Measurements from ENCODE around the gene TALDO1. TPM values are rescaled to one million over a fixed set of nuclear protein-coding genes. Genes with fewer than 3 reads are reported as not detected.

The TALDO1 gene
- 228 TPM in 2 replicates for total RNA-seq

DNA sequence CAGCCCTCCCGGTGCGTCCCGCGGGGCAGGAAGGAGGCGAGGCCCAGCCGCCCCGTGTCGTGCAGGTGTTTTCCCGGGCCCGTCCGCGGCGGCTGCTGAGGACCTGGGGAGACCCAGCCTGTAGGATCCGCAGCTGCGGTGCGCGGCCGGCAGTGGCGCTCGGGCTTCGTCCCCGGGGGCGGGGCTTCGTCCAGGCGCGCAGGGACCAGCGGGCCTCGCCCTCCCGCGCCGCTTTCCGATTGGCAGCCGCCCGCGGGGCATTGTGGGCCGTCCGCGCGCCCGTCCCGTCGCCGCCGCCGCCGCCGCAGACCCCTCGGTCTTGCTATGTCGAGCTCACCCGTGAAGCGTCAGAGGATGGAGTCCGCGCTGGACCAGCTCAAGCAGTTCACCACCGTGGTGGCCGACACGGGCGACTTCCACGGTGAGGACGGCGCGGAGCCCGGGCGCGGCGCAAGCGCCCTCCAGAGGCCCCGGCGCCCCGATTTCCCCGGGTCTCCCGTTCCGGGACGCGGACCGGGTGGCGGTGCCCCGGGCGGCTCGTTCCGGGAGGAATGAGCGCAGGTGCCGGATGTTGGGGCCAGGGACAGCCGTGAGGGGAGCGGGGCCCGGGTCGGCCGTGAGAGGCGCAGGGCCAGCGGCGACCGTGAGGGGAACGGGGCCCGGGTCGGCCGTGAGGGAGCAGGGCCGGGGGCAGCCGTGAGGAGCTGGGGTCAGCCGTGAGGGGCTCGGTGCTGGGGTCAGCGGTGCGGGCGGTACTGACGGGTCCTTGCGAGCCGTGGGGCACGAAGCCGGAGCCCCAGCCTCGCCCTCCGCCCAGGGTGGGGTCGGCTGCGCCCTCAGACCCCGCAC lies at the start of gene TALDO1:
Gene TALDO1, plus strand, starts transcription at position 307 of the 849 bp plus-strand sequence. Its CDS starts 18 bp downstream, at position 325.

DNA sequence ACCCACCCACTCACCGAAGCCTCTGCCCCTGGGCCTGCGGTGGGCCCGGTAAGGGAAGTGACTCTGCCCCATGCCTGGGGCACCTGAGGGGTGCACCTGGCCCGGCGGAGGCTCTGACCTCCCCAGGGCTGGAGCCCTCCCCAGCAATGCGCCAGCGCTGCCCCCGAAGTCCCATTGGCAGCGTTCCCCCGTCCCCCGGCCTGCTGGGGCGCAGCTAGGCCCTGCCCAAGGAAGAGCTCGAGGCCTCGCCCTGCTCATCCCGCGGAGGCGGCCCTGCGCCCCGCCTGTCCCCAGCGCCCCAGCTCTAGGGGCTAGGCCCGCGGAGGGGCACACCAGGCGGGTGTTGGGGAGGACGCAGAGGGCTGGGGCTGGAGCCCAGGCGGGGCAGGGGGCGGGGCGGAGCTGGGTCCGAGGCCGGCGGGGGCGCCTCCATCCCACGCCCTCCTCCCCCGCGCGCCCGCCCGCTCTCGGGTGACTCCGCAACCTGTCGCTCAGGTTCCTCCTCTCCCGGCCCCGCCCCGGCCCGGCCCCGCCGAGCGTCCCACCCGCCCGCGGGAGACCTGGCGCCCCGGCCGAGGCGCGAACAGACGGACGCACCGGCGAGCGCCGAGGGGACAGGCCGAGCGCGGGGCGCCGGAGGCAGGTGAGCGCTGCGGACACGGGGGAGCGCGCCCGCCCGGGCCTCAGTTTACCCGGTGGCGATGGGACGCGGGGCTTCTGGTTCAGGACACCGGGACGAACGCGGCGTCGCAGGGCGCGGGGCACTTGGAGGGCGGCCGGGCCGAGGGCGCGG lies 41.4 kb upstream of the TALDO1 start, which contains the start of gene EPS8L2:
Gene EPS8L2, plus strand, starts transcription at position 586 of the 793 bp plus-strand sequence. CDS start 3,177 bp downstream, outside the sequence.

DNA sequence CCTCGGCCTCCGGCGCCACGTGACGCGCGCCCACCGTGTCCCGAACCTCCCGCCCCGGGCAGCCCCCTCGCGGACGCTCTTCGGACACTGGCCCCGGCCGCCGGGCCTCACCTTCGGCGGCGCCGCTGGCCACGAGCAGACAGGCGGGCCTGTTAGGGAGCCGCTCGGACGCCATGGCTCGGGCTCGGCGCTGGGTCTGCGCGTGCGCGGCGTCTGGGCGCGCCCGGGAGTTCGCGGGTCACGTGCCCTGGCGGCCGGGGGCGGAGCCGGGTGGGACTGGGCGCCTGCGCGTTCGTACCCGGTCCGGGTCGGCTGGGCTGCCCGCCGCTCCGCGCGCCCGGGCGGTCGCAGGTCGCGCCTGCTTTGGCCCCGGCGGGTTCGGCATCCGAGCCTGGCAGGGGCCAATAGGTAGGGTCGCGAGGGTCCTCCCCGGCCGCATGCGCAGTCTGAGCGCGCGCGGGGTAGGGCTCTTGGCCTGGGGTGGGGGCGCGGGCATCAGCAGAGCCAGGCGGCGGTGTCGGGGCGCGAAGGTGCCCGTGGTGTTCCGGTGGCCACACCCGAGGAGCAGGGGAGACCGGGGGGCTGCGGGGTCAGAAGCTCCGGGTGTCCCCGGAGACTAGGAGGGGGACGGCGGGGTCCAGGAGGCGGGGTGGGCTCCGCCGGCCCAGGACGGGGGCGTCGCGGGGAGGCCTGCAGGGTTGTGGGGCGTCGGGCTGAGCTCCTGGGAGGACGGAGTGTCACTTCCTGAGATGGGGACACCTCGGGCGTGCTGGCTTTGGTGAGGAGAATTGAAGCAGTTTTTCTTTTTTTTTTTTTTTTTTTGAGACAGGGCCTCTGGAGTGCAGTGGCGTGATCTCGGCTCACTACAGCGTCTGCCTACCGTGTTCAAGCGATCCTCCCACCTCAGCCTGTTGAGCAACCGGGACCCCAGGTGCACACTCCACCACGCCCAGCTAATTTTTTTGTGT lies 30.3 kb downstream of the TALDO1 start, which contains the start of gene GATD1:
Gene GATD1, minus strand, starts transcription at position 200 of the 968 bp plus-strand sequence. Its CDS starts 25 bp downstream, at position 175.

DNA sequence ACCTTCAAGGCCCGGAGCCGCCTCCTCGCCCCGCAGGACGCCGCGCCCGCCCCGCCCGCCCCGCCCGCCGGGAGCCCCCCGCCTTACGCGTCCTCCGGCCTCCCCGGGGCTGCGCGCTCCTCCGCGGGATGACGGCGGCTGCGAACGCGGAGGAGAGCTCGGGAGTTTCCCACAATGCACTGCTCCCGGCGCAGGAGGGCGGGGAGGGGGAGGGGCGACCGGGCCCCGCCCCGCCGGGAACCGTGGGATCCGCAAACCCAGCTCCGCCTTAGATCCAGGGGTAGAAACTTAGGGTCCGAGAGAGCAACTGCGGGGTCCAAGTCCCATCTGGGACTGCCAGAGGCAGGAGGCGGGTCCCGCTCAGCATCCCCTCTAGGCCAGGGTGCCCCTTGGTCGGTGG lies 42.7 kb downstream of the TALDO1 start, which contains the start of gene CEND1:
Gene CEND1, minus strand, starts transcription at position 148 of the 400 bp plus-strand sequence. CDS start 1,514 bp downstream, outside the sequence.

DNA sequence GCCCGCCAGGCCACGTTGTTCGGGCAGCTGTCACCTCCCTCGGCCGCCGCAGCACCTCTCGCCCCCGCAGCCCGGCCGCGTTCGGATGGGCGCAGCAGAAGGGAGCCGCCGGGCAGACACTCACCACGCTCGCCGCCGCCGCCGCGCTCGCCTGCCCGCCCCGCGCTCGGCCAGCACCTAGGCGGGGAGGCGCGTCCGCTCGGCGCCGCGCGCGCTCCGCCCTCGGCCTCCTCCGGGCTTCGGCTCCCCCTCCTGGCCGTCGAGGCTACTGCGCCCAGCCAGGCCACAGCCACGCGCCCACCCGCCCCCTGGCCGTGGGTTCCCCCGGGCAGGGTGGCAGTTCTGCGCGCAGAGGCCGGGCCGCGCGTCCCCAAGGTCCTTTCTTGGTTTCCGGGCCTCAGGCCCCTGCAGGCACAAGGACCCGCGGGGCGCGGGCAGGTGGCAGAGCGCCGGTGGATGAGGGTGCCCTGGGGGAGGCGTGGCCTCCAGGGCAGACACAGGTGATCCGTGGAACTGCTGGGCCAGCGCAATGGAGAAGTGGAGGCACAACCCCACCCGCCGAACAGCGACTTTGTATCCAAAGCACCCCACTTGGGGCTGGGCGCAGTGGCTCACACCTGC lies 50.9 kb downstream of the TALDO1 start, which contains the start of gene SLC25A22:
Gene SLC25A22, minus strand, starts transcription at position 189 of the 621 bp plus-strand sequence. CDS start 3,275 bp downstream, outside the sequence.

DNA sequence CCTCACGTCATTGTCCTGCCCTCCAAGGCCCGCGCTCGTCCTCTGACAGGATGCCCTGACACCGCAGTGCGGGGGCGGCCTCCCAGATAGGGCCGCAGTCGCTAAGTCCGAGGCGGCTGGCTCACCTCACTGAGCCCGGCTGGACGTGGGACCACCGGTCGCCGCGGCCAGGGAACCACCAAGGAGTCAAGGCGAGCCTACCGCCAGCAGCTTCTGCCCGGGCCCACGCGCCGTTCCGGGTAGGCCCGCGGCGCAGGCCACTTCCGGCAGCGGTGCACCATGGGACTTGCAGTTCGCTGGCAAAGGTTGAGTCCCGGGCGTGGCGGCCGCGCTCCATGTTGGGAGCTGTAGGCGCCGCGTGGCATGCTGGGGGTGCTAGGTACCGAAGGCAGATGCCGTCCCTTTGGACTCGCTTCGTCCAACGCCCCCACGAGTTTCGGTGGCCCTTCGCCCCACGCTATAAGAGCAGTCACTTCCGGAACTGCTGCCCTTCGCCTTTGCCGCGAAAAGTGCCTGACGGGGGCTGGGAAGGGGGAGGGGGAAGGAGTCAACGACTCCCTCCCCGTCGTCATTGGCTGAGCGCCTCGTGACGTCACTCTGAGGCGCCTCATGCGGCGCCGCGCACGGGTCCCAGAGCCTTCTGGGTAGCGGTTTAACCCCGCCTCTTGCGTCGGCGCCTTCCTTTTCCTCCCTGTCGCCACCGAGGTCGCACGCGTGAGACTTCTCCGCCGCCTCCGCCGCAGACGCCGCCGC lies 62.2 kb downstream of the TALDO1 start, which contains the start of gene RPLP2:
Gene RPLP2, plus strand, starts transcription at position 681 of the 753 bp plus-strand sequence. CDS start 268 bp downstream, outside the sequence.

Other genes with a start within 250 kb of the TALDO1 start
- 308 and 315 TPM in 2 replicates for gene RNH1, start 240.2 kb upstream of the TALDO1 start, total RNA-seq
- 102 and 109 TPM in 2 replicates for gene HRAS, start 211.9 kb upstream of the TALDO1 start, total RNA-seq
- gene LRRC56, start 209.9 kb upstream of the TALDO1 start, total RNA-seq = 0.05 and 0.73 TPM in 2 replicates
- gene LMNTD2, start 186.7 kb upstream of the TALDO1 start, total RNA-seq = 0.05 and 0.20 TPM in 2 replicates
- gene RASSF7, start 186.5 kb upstream of the TALDO1 start, total RNA-seq = 10.8 and 12.0 TPM in 2 replicates
- 20.1 and 25.4 TPM in 2 replicates for gene PHRF1, start 171.0 kb upstream of the TALDO1 start, total RNA-seq
- gene IRF7, start 131.5 kb upstream of the TALDO1 start, total RNA-seq = 76.0 and 84.2 TPM in 2 replicates
- not detected in 2 replicates for gene CDHR5, start 122.5 kb upstream of the TALDO1 start, total RNA-seq
- not detected in 2 replicates for gene SCT, start 120.3 kb upstream of the TALDO1 start, total RNA-seq
- gene DRD4, start 110.2 kb upstream of the TALDO1 start, total RNA-seq = not detected in 2 replicates
- gene DEAF1, start 52.2 kb upstream of the TALDO1 start, total RNA-seq = 23.1 and 27.8 TPM in 2 replicates
- gene TMEM80, start 51.6 kb upstream of the TALDO1 start, total RNA-seq = 16.9 and 17.5 TPM in 2 replicates
- gene EPS8L2, start 41.2 kb upstream of the TALDO1 start, total RNA-seq = 6.7 and 7.3 TPM in 2 replicates
- gene GATD1, start 30.0 kb downstream of the TALDO1 start, total RNA-seq = 29.4 and 33.0 TPM in 2 replicates
- 0.20 and 0.40 TPM in 2 replicates for gene CEND1, start 42.6 kb downstream of the TALDO1 start, total RNA-seq
- 21.7 and 24.1 TPM in 2 replicates for gene SLC25A22, start 50.8 kb downstream of the TALDO1 start, total RNA-seq
- 17.9 and 21.1 TPM in 2 replicates for gene PIDD1, start 57.8 kb downstream of the TALDO1 start, total RNA-seq
- 814 and 920 TPM in 2 replicates for gene RPLP2, start 62.5 kb downstream of the TALDO1 start, total RNA-seq
- gene PNPLA2, start 71.5 kb downstream of the TALDO1 start, total RNA-seq = 20.4 and 22.6 TPM in 2 replicates
- gene CRACR2B, start 80.5 kb downstream of the TALDO1 start, total RNA-seq = 9.5 and 12.1 TPM in 2 replicates
- 660 and 700 TPM in 2 replicates for gene CD151, start 85.5 kb downstream of the TALDO1 start, total RNA-seq
- gene POLR2L, start 95.1 kb downstream of the TALDO1 start, total RNA-seq = 191 and 317 TPM in 2 replicates
- 217 and 240 TPM in 2 replicates for gene TSPAN4, start 95.4 kb downstream of the TALDO1 start, total RNA-seq
- 58.0 and 96.3 TPM in 2 replicates for gene CHID1, start 163.3 kb downstream of the TALDO1 start, total RNA-seq
- 41.4 and 46.4 TPM in 2 replicates for gene AP2A2, start 178.4 kb downstream of the TALDO1 start, total RNA-seq

All from mammary microvascular endothelial cell (primary cell).